Measurements from ENCODE around the gene TXNDC16.

DNA sequence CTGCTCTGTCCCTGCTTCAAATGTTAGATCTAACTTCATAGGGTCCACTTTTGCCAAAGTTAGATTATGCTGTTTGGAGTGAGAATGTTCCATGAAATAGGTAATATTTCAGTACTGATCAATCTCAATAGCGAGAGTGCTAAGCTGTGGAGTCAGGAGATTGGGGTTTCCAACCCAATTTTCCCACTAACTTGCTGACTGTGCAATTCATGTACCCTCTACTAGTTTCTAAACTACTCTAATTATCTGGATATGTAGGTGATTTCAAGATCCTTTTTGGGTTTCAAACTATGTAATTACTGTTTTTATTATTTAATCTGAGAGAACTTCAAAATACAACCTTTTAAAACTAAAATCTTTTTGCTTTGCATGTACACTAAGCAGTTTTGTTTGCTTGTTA lies 46.3 kb upstream of the TXNDC16 start:
- no peak for TF ChIP-seq POLR2AphosphoS5 (IDR thresholded peaks at IDR 0.05)
- no peak for TF ChIP-seq CTCF (IDR thresholded peaks at IDR 0.05 in 8 of 11, conservative IDR thresholded peaks at IDR 0.05 in 3 of 11)

Data from spleen (tissue), 7 donors.